ENCODE measurements around the gene OR5I1.

- TF ChIP-seq CTCF (IDR thresholded peaks at IDR 0.05): no peak
- no peak for TF ChIP-seq POLR2A (IDR thresholded peaks at IDR 0.05)
- no peak for TF ChIP-seq EP300 (IDR thresholded peaks at IDR 0.05)
Measured at GRCh38 chr11:55969845-55970244, 33.6 kb upstream of the OR5I1 start, which contains the start of gene OR10AG1.

Data from tibial nerve (tissue), 4 donors.